GM12878 (cell line): Measurements from ENCODE around the gene IGFLR1. TPM values are rescaled to one million over a fixed set of nuclear protein-coding genes. Genes with fewer than 3 reads are reported as not detected.
"Not testable (repeated sequence)": the region's sequence is repeated elsewhere in the genome, so short reads cannot be mapped to it uniquely, and the experiment has no call there.

Source experiments
- ATAC-seq: fragments of 200-7000 bp; cut with Tn5 transposase; 3 replicates; pipeline ENCODE4 v1.9.1; 2020; ENCODE audit warnings: mild to moderate bottlenecking, moderate library complexity
- BruUV-seq: library from RNA; stranded (reverse); fragments of 400-500 nt; replicated peaks from 2 replicates; lab custom pipeline; 2021; lab: Mats Ljungman, UMichigan
- CTCF ChIA-PET: fragments of 300-600 bp; sonication (Branson Sonifier 250); formaldehyde crosslinking; extraction: SDS; loops from one replicate; lab custom pipeline; 2021; ENCODE audit warnings: inconsistent platforms; lab: Yijun Ruan, JAX
- POLR2A ChIA-PET: fragments of 350-600 bp; formaldehyde crosslinking; extraction: SDS; loops from one replicate; lab custom pipeline; 2021; ENCODE audit warnings: inconsistent platforms; lab: Charles Lee
- RAD21 ChIA-PET: fragments of 300-600 bp; sonication (Branson Sonifier 250); formaldehyde crosslinking; loops from one replicate; lab custom pipeline; 2023; ENCODE audit warnings: antibody characterized with exemption; ENCODE audit not compliant: unreplicated experiment; lab: Charles Lee
- SMC1A ChIA-PET: fragments of 300-600 bp; sonication (Branson Sonifier 250); formaldehyde crosslinking; loops from one replicate; lab custom pipeline; 2023; ENCODE audit not compliant: unreplicated experiment, uncharacterized antibody; lab: Charles Lee
- DNase-seq: peaks from one replicate; pipeline ENCODE4 v3.0.0-alpha.2; 2011; ENCODE audit warnings: low read depth, low spot score
- FAIRE-seq: peaks from 3 replicates; lab custom pipeline; 2011; peaks lifted over from hg19 to GRCh38; lab: Jason Lieb, UNC
- H2AFZ ChIP-seq: 2 replicates; pipeline ENCODE4 v1.6.0; 2011; ENCODE audit warnings: low read depth, low read length, control low read depth; ENCODE audit not compliant: control insufficient read depth
- H3K27ac ChIP-seq: 2 replicates; pipeline ENCODE4 v1.5.1; 2011; ENCODE audit warnings: control low read depth; ENCODE audit not compliant: control insufficient read depth, insufficient read depth
- H3K27me3 ChIP-seq, 2 experiments: replicated peaks in 1 of 2; 2 replicates each; pipeline versions ENCODE4 v1.6.0 to v1.6.1; 2011; ENCODE audit warnings: low read length in 1 of 2; ENCODE audit not compliant: control insufficient read depth in 2 of 2, insufficient read depth in 2 of 2
- H3K36me3 ChIP-seq, 2 experiments: 2 replicates each; pipeline ENCODE4 v1.5.1; 2011; ENCODE audit warnings: low read length in 1 of 2; ENCODE audit not compliant: control insufficient read depth in 2 of 2, insufficient read depth in 2 of 2
- H3K4me1 ChIP-seq: 2 replicates; pipeline ENCODE4 v1.6.1; 2011; ENCODE audit warnings: mild to moderate bottlenecking, low read length, moderate library complexity, mixed read lengths; ENCODE audit not compliant: control insufficient read depth, insufficient read depth
- H3K4me2 ChIP-seq: 2 replicates; pipeline ENCODE4 v1.6.0; 2011; ENCODE audit warnings: control low read depth; ENCODE audit not compliant: control insufficient read depth, insufficient read depth
- H3K4me3 ChIP-seq: fragments of 200-600 bp; sonication (generic); 2 replicates; pipeline ENCODE4 v1.5.1; 2016
- H3K79me2 ChIP-seq: 2 replicates; pipeline ENCODE4 v1.6.0; 2011; ENCODE audit warnings: low read length; ENCODE audit not compliant: control insufficient read depth, insufficient read depth
- H3K9ac ChIP-seq: 2 replicates; pipeline ENCODE4 v1.8.0; 2011; ENCODE audit warnings: low read length, control low read depth, mixed read lengths; ENCODE audit not compliant: control insufficient read depth, insufficient read depth
- H3K9me3 ChIP-seq: replicated peaks from 3 replicates; pipeline ENCODE4 v1.5.1; 2011; ENCODE audit warnings: mild to moderate bottlenecking, low read length; ENCODE audit not compliant: control insufficient read depth, insufficient read depth
- H4K20me1 ChIP-seq: 2 replicates; pipeline ENCODE4 v1.6.0; 2011; ENCODE audit not compliant: control insufficient read depth, insufficient read depth
- CBX3 ChIP-seq: fragments of 200-600 bp; sonication (generic); IDR thresholded peaks from 2 replicates; pipeline ENCODE4 v1.6.1; 2016; ENCODE audit warnings: low read depth, borderline replicate concordance
- HDGF ChIP-seq: fragments of 450-650 bp; IDR thresholded peaks from 2 replicates; pipeline ENCODE4 v1.6.1; 2016; ENCODE audit warnings: antibody characterized with exemption
- IKZF2 ChIP-seq, 2 experiments: fragments of 450-650 bp; IDR thresholded peaks; 2 replicates each; pipeline ENCODE4 v1.6.1; 2017; ENCODE audit warnings: mild to moderate bottlenecking in 2 of 2, moderate library complexity in 2 of 2
- JUND ChIP-seq: IDR thresholded peaks from 2 replicates; pipeline ENCODE4 v1.6.1; 2012; ENCODE audit warnings: low read depth, mild to moderate bottlenecking, low read length, improper control_type of control experiment, moderate library complexity
- MEF2B ChIP-seq: fragments of 450-650 bp; IDR thresholded peaks from 2 replicates; pipeline ENCODE4 v1.6.1; 2018; ENCODE audit warnings: mild to moderate bottlenecking, moderate library complexity; ENCODE audit not compliant: partially characterized antibody, poor library complexity, severe bottlenecking
- MTA2 ChIP-seq: fragments of 450-650 bp; IDR thresholded peaks from 2 replicates; pipeline ENCODE4 v1.6.1; 2016; ENCODE audit warnings: low read depth, mild to moderate bottlenecking, moderate library complexity
- SIN3A ChIP-seq: IDR thresholded peaks from 2 replicates; pipeline ENCODE4 v1.6.1; 2012; ENCODE audit warnings: low read depth, low read length, improper control_type of control experiment
- SKIL ChIP-seq: fragments of 450-650 bp; IDR thresholded peaks from 2 replicates; pipeline ENCODE4 v1.6.1; 2017; ENCODE audit warnings: mild to moderate bottlenecking, low read depth, inconsistent platforms; ENCODE audit not compliant: poor library complexity, severe bottlenecking
- ZBTB11 ChIP-seq: fragments of 450-650 bp; formaldehyde crosslinking; IDR thresholded peaks from 2 replicates; pipeline ENCODE4 v1.5.0; 2022; ENCODE audit warnings: mild to moderate bottlenecking, missing genetic modification characterization
- ZNF24 ChIP-seq: fragments of 450-650 bp; IDR thresholded peaks from 2 replicates; pipeline ENCODE4 v1.6.1; 2017; ENCODE audit warnings: antibody characterized with exemption, mild to moderate bottlenecking
- ZNF384 ChIP-seq: IDR thresholded peaks from 2 replicates; pipeline ENCODE4 v1.6.1; 2012; ENCODE audit warnings: low read depth, mild to moderate bottlenecking, low read length, improper control_type of control experiment, borderline replicate concordance
- WGBS: methylation state at CpG from one replicate; pipeline ENCODE4 v1.1.6; 2016; ENCODE audit warnings: low lambda C conversion rate; ENCODE audit not compliant: insufficient replicate concordance, insufficient coverage; ENCODE audit errors: missing lambda C conversion rate; 5-methylcytosine and 5-hydroxymethylcytosine counted together
- in situ Hi-C: fragments of 300-500 bp; cut with MboI; formaldehyde crosslinking; loops from 9 replicates; pipeline ENCODE4 v1.14.3; 2018; ENCODE audit warnings: mixed read lengths
- intact Hi-C: fragments of 100-400 bp; cut with micrococcal nuclease; formaldehyde crosslinking; loops from one replicate; pipeline ENCODE4 v1.14.2; 2022; ENCODE audit not compliant: unreplicated experiment
- polyA plus RNA-seq, 11 experiments: library from polyadenylated mRNA; depleted of rRNA in 4 of 11; unstranded in 6 of 11; stranded (reverse) in 5 of 11; fragments of >200 nt; fragmentation: Nextera tagmentation in 4 of 11; fragmentation: Illumina TruSeq in 1 of 11; extraction: Ambion mirVana in 4 of 11; extraction: Trizol in 1 of 11; gene quantifications; 1 replicate in 1 of 11; 2 replicates in 10 of 11; pipeline versions ENCODE4 v1.2.1 to v1.2.3, GENCODE V29; 2011 to 2016; ENCODE audit warnings: inconsistent platforms in 2 of 11, missing spikeins in 2 of 11, low read depth in 1 of 11
- total RNA-seq, 4 experiments: library from RNA; depleted of rRNA in 3 of 4; stranded (reverse); fragments of >200 nt in 3 of 4; fragmentation: Illumina TruSeq in 1 of 4; extraction: Trizol in 1 of 4; gene quantifications; 2 replicates each; pipeline versions ENCODE4 v1.2.1 to v1.2.3, GENCODE V29; 2013 to 2021

The IGFLR1 gene
- total and polyA plus RNA-seq, 10 of the 15 experiments (the other 5 are each of a cell fraction or from before 2014, with no cell fraction given), result 2.5 to 39.9 (median 24.8) TPM

- H3K4me2 ChIP-seq, result no peak overlapping the region
- ChIA-PET SMC1A (interaction anchor here (0.7 to 12.3 kb wide), 9 partner anchors 22 to 339 kb away, joined by 3 to 375 read pairs (median 4); partner anchors contain the start of gene LIN37), RAD21 (interaction anchor here (0.6 to 2.2 kb wide), 8 partner anchors 9 to 378 kb away, joined by 3 to 13 read pairs (median 4); partner anchors contain the start of gene LIN37), POLR2A (interaction anchor here (0.6 to 2.0 kb wide), 6 partner anchors 10 to 304 kb away, joined by 3 to 5 read pairs (median 4); partner anchors contain the start of gene IGFLR1), CTCF (interaction anchor here (0.7 to 7.8 kb wide), 9 partner anchors 10 to 190 kb away, joined by 3 to 271 read pairs (median 6); partner anchors contain the start of gene LIN37)
- H3K9me3 ChIP-seq, result no peaks in the 10 kb centered on the region; the same call in 2 of the 3 replicates
- H3K4me1 ChIP-seq, result peaks cover 13% of the 10 kb centered on the region
- no peaks in the 10 kb centered on the region for H3K36me3 ChIP-seq
- H3K9ac ChIP-seq, result no peak overlapping the region
- in situ Hi-C loops (no loop called here), intact Hi-C loops (loop anchor here (2.0 to 5.0 kb wide), 2 partner anchors 49 to 190 kb away; no protein-coding TSS in a partner anchor)
- no peak overlapping the region for H3K4me3 ChIP-seq
- DNase-seq, result no peak
- H3K27ac ChIP-seq, result no peak overlapping the region
- no peaks in the 10 kb centered on the region for H3K79me2 ChIP-seq
- no peaks in the 10 kb centered on the region for H3K27me3 ChIP-seq
- no peak overlapping the region for H2AFZ ChIP-seq
- ATAC-seq, result no peak
- no peak for TF ChIP-seq ZNF384
- TF ChIP-seq IKZF2 (IDR thresholded peaks at IDR 0.05), result no peak
- no peak for TF ChIP-seq SIN3A
- no peak for TF ChIP-seq ZBTB11 (CRISPR knock-in tag)
- TF ChIP-seq JUND, result no peak
- no peak for TF ChIP-seq CBX3
- no peak for TF ChIP-seq MTA2
- no peak for TF ChIP-seq HDGF
- TF ChIP-seq ZNF24, result no peak
- TF ChIP-seq MEF2B, result no peak
- no peak for TF ChIP-seq SKIL
- H4K20me1 ChIP-seq, result no peaks in the 10 kb centered on the region
- 67% methylated on average over 8 of the region's 11 CpGs for WGBS
- FAIRE-seq, result no peak
- no TSS peak for BruUV-seq
Measured at GRCh38 chr19:35692010-35692409, 50.2 kb downstream of the IGFLR1 start.

- H4K20me1 ChIP-seq, DNase-seq, ATAC-seq, in situ Hi-C loops, H3K79me2 ChIP-seq, H2AFZ ChIP-seq, BruUV-seq, H3K27me3 ChIP-seq, H3K4me1 ChIP-seq, H3K36me3 ChIP-seq, H3K9ac ChIP-seq, H3K4me3 ChIP-seq, FAIRE-seq, H3K4me2 ChIP-seq, H3K9me3 ChIP-seq, H3K27ac ChIP-seq: not testable (repeated sequence)
- 77% methylated on average over 19 of the region's 37 CpGs for WGBS
- intact Hi-C loops, result loop anchor here (5.0 kb wide), 1 partner anchor 191 kb away; no protein-coding TSS in a partner anchor
- SMC1A ChIA-PET, result interaction anchor here (1.5 kb wide), 1 partner anchor 188 kb away, joined by 3 read pairs; no protein-coding TSS in a partner anchor
- RAD21 ChIA-PET, result interaction anchor here (2.2 kb wide), 1 partner anchor 57 kb away, joined by 6 read pairs; the partner anchor contains the start of gene LIN37
- CTCF ChIA-PET, result interaction anchor here (0.8 kb wide), 1 partner anchor 168 kb away, joined by 3 read pairs; no protein-coding TSS in a partner anchor
- POLR2A ChIA-PET, result interaction anchor here (2.0 kb wide), 1 partner anchor 22 kb away, joined by 4 read pairs; no protein-coding TSS in a partner anchor
Measured at GRCh38 chr19:35691106-35691505, 51.1 kb downstream of the IGFLR1 start.
